HG03135 (cell line): Measurements from ENCODE around the gene XIRP2.

Experiments used
- ATAC-seq: cut with Tn5 transposase; IDR thresholded peaks from one replicate; pipeline ENCODE4 v1.9.1; 2021; ENCODE audit warnings: mild to moderate bottlenecking, moderate library complexity; ENCODE audit not compliant: unreplicated experiment

Gene XIRP2

DNA sequence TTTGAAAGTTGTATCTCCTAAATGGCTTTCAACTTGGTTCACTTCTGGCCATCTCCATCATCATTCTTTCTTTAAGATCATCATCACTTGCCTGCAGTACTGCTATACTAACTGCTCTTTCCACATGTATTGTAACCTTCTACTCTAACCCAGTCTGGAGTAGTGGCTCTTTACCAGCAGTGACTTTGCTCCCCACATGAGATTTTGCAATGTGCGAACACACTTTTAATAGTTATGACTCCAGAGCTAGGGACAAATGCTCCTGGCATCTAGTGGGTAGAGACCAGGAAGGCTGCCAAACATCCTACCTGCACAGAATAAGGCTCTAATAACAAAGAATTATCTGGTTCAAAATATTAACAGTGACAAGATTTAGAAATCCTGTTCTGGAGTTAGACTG, 243.8 kb downstream of the XIRP2 start:
- no peak for ATAC-seq

DNA sequence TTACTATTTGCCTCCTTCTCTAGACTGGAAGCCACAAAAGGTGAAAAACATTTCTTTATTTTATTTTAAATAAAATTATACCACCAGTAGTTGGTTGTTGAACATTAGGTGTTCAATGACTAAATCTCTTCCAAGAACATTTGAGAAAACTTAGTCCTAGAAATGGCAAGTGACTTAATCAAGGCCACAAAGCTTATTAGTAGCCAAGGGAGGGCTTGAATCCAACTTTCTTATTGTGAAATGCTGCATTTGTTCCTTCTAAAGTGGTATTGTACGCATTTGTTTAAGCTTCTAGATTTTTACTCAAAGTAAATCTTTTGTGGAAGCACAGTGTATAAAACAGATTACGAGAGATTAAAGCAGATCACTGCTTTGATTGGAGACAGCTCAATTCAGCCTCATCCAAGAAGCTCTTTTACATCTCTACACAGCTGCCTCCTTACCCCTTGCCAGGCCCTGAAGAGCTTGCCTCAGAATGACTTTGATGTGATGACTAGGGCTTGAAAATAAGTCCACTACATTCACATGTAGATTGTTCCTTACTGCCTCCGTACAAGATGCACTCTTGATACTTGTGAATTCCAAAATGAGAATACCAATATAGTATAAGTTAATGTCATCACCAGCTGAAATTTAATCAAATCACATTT, 244.8 kb downstream of the XIRP2 start:
- ATAC-seq = no peak

DNA sequence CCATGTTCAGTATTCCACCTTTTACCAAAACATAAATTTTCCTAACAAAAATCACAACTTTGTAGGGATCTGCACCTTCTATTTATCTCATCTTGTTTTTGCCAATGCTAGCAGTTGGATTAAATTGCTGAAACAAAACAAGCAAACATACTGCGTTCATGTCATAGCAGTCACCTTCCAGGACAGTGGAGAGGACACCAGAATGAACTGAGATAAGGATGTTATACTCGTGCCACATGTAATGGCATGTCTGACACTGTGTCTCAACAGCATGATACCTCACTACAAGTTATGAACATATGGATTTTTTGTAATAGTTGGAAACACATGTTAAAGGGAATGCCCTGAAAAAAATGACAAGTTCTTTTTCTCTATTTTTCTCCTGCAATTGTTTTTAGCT, 245.3 kb downstream of the XIRP2 start:
- no peak for ATAC-seq

DNA sequence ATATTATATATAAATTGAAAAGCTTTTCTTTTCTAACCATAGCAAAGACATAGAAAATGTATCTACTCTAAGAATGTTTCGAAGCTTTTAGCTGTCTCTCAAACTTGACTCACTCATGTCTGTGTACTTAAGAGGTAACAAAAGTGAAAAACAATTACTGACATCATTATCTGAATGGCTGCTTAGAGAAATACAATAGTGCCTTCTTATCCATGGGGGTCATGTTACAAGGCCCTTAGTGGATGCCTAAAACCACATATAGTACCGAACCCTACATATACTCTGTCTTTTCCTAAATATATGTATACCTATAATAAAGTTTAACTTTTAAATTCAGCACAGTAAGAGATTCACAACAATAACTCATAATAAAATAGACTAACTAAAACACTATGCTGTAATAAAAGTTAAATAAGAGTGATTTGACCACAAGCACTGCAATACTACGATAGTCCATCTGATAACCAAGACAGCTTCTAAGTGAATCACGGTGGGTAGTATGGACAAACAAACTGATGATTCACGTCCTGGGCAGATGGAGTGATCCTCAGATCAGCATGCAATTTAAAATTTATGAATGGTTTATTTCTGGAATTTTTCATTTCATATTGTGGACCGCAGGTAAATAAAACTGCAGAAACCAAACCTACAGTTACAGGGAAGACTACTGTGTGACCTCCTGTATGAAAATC, 246.2 kb downstream of the XIRP2 start:
- ATAC-seq = no peak

DNA sequence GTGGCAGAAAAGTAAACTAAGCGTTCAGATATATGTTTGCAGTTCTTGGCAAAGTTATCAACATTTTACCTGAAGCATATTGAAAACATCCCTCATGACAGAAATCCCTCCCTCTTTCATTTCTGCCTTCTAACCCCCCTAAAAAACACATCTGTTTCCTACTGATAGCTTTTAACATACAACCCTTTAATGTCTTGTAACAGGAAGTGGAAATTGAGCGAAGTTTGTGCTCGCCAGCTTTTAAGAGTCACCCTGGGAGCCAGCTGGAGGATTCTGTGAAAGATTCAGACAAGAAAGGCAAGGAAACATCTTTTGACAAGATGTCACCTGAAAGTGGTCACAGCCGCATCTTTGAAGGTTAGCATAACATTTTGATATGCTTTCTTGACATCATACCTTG, 247.4 kb downstream of the XIRP2 start:
- no peak for ATAC-seq

DNA sequence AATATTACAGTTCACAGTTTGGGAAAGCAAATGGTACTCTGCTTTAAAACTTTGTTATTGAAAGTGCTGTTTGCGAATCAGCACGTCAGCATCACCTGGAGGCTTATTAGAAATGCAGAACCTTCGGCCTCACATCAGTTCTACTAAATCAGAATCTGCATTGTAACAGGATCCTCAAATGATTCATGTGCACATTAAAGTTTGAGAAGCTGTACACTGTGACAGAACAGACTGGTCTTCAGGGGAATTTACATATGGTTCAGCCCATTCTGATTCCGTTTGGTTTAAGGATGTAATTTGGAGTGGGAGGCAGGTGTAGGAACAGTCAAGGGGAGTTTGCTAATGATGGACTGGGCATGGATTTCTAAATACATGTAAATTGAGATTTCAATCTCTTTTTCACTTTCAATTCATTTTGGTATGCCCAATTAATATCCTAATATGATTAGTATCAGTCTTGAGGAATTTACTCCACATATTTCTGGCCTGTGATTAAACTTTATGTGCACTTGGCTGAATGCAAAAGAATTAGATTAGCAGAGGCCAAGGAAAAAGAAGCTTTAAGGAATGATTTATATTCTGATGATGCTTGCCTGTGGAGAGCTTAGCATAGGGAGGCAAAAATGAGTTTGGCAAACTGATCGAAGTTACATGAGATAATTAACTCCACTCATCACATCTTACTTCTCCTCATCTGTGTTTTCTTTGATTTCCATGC, 248.8 kb downstream of the XIRP2 start:
- no peak for ATAC-seq

DNA sequence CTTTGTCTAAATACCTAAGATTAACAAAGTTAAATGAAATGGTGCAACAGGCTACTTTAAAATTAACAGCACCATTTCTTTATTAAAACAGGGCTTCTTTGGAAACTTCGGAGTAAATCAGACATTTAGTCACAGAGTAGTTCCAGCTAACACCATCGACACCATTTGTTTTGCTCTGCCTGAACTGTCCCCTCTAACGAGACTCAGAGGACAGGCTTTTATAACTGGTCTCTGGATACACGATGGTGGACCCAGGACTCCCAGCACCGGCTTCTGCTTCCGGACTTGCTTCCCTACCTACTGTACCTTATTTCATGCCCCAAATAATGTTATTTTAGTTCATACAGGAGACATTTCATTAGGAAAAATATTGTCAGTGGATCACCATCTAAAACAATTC, 252.1 kb downstream of the XIRP2 start:
- no peak for ATAC-seq

DNA sequence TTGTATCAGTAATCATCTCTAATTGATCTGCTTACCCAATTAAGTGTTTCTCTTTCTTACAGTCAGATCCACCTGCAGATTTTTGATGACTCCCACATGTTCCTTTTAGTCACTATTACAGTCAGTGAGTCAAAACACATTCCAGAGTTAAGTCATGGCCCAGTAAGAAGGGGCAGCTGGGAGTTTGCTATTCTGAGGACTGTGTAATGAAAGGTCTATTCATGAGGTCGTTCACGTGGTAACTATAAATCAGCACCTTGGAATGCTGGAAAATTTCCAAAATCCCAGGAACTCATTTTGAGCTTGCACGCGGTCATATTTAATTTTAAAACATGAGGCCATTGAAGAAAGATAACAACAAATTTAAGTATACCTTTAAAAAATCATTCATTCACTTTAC, 252.5 kb downstream of the XIRP2 start:
- ATAC-seq = no peak

DNA sequence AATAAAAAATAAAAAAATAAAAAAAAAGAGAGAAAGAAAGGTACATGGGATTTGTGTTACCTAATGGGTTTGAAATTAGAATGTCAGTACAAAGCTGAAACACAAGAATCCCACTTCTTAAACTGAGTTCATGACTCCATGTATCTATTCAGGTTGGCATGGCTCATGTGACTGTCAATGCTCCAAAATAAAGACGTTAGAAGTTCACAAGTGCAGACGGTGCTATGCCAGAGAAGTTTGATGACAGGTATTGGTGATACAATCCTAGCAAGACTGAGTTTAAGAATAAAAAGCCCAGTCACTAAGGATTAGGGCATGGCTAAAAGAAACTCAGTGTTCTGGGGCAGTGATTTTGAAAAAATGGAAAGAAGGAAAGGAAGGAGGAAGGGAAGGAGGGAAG, 254.3 kb downstream of the XIRP2 start:
- no peak for ATAC-seq

DNA sequence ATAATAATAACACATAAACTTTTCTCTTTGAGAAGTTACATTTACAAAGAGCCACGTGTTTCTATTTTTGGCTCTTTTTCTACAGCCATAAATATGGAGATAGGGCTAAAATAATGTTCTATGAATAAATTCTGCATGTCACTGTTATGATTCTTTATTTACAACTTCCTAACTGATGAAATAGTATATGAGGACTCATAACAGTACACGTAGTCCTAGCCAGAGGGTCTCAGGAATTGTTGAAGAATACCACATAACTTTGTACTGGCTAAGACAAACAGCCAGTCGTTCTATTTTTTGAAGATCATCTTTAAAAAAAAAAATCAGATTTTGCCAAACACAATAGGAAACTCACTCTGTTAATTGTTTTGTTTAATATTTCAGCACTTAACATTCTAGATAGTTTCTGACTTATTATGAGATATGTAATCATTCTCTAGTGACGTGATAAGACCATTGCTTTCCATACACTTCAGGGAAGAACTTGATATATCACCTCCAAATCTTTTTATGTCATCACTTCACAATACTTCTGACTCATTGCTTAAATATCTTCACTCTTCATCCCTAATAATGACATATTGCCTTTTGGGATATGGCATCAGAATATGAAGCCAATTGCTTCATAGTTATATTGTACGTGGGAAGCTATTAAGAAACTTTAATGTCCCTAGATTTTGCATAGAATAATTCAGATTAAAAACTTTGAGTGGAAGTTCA, 256.1 kb downstream of the XIRP2 start:
- no peak for ATAC-seq

DNA sequence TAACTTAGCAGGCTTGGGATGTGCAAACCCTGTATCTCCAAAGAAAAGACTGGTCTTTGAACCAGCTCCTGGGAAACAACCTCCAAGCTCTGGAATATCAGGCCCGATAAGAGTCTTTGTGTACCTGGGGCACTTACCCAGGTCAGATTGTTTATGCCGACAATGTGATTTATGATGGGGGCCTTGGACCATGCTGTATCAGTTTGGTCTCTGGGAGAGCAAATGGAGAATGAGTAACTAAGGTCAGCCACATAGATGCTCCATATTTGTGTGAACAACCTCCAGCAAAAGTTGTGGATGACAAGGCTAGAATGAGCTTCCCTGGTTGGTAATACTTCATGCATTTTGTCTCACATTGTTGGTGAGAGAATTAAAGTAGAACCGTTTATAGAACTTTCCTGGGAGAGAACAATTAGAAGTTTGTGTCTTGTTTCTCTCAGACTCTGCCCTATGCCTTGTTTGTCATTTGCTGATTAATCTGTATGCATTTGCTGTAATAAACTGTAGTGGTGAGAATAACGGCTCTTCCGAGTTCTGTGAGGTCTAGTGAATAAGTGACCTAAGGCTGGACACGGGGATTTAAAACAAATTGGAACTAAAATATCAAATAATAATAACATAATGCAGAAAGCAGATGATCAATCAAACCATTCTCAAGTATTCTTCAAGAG, 259.1 kb downstream of the XIRP2 start:
- no peak for ATAC-seq

DNA sequence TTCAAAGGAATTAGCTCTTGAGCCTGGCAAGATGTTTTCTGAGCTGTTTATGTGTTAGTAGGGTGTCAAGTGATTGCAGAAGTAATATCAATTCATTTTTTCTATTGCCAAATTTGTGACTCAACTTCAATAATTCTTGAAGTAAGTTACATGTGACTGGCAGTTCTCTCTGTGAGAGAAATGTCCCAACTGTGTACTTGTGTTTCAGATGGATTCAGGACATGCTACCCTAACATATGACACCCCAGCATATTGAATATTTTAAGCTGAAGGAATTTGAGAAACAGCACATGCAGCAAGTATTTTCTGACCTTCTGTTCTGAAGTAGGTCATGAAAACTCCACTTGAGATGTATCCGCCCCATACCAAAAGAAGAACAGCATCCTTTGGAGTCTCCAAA, 263.6 kb downstream of the XIRP2 start:
- ATAC-seq = no peak

DNA sequence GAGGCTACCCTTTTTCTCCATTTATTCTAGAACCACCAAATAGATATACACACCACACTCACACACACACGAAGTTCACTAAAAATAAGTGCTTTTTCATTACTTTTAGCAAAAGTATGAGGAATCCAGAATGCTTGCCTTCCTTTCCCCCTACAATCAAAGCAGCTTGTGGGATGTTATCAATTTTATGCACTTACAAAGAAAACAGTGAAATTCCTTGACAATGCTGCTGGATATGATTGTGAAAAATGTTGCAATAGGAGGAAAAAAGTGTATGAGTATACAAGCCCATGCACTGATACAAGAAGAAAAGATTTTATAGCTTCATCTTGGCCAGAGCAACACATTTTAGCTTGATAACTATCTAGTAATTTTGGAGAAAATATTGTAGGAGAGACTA, 269.2 kb downstream of the XIRP2 start:
- ATAC-seq = no peak

DNA sequence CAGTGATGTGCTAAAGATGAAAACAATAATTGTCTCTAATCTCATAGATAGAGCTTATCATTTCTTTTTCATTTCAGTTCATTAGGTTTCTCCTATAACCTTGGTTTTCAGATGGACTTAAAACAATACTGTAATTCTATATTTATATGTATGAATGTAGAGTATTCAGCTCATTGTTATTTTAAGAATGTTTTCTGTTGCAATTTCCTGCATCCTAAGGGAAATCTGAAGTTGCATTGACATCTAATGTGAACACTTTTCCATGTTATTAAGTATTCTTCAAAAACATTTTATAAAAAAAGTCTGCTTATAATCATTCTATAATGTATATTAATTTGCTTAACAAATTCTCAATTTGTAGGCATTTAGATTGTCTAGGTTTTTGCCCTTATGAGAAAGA, 288.9 kb downstream of the XIRP2 start:
- no peak for ATAC-seq

DNA sequence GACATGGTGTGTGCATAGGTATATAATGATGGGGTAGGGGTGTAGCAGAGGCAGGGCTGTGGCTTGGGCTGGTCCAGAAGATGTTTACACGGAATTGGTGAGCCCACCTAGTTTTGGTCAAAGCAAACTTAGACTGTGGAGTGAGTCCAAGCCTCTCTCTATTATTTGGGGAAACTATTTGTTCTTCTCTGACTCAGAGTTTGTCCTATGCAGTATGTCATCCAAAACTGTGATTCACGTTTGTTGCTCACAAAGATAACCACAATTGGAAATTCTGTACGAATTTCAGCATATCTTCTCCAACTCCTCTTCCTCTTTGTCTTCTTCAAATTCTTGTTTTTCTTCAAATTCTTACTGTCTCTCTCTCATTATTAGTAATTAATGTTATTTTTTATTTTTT, 292.9 kb downstream of the XIRP2 start:
- no peak for ATAC-seq

DNA sequence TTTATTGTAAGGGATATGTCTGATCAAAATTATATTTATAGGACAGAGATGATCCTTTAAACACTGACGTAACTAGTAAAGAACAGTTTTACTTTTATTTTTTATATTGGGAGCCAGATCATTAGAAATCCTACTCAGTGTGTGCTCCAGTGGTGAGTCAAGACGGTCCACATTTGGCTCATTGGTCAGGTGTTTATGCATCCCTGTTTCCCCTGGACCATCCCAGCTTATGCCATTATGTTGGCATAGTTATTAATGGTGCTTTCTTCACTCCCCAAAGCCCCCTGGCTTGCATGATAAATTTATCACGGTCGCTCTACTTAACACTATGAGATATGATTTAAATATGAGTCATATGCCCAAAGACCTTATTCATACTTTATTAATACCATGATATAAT, 293.4 kb downstream of the XIRP2 start:
- ATAC-seq = no peak

DNA sequence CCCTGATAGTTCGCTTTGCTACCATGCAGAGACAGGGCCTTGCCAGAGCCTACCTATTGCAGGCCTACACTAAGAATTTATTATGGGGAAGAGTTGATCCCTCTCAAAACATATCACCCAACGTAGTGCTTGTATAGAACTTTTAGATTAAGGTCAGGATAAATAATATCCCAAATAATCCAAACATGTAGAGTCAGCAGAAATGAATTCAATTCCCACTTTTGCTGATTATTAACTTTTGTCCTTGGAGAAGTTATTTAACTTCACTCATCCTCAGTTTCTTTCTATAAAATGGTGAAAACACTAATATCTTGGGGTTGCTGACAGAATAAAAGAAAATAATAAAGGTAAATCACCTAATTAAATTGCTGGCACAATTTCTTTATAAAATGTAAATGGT, 294.1 kb downstream of the XIRP2 start:
- ATAC-seq = no peak

DNA sequence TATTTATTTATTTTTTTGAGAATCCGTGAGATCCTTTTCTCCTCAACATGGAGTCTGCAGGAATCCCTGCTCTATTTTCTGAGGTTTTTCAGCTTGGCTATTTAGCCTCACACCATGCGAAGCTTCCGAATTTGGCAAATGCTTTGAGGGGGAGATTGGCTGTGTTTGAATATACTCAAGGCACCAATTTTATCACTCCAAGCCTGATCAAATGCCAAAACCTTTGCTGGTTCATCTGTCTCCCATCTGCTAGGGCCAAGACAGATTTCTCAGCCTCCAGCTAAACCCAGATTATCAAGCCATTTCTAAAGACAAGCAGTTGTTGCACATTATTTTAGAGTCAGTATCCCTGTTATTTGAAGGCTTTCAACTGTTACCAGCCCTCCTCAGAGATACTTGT, 295.7 kb downstream of the XIRP2 start:
- ATAC-seq = no peak

DNA sequence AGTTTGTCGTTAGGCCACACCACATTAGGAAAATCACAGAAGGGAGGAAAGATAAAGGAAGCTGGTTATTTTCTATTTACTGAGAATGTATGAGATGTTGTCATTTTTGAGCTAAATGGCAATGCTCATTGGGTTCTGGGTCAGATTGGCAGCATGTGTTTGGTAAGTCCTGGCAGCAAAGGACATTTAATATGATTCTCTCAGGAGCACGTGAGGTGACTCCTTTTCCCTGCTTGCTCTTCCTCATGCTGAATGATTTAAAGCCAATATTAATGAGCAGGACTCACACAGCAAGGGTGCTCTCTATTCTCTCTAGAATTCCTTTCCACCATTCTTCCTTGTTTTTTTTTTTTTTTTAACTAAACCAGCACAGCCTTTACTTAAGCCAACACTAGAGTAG, 298.2 kb downstream of the XIRP2 start:
- ATAC-seq = no peak

DNA sequence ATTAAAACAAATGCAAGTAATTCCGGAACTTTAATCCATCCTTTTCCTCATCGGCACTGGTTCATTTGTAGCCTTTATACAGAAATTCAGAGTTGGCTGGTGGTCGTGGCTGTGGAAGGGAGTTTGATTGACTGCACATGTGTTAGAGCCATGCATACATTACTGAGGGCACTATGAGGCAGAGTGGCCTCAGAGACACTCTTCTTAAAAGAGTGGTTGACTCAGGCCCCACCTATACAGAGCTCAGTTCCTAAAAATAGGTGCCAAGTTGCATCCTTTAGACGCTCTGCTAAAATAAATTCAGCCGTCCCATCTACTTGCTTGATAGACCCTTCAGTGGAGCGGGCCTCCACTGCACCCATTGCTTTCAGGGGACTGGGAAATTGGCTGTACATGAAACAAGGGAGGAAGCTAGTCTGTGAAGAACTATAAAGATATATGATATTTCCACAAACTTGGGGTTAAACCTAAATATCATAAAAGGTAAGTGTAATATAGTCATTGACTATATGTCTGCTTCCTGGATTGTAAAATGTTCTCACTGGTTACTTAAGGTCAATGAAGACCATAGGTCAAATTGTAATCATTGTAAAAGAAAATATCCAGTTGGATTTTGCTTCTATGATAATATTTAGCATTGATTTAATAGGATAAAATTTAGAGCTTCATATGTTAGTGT, 298.9 kb downstream of the XIRP2 start:
- no peak for ATAC-seq
